ENCODE data around the gene CCDC50.

DNA sequence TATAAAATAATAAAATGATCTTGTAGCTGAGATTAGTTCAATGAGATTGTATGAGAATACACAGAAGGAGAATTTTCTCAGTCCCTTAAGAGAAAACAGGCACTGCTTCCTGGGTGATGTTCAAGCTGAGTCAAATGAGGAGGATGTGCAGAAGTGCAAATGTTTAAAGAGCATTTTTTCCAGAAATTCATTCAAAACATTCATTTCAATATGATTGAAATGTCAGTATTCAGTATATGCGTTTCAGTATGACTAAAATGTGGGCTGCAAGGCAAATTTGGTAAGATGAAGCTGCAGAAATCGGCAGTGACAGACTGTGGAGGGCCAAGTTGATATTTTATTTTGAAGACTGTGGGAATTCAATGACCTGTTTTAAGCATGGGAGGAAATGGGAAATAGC is 112.5 kb downstream of the CCDC50 start:
- TF ChIP-seq, protein P1, sequence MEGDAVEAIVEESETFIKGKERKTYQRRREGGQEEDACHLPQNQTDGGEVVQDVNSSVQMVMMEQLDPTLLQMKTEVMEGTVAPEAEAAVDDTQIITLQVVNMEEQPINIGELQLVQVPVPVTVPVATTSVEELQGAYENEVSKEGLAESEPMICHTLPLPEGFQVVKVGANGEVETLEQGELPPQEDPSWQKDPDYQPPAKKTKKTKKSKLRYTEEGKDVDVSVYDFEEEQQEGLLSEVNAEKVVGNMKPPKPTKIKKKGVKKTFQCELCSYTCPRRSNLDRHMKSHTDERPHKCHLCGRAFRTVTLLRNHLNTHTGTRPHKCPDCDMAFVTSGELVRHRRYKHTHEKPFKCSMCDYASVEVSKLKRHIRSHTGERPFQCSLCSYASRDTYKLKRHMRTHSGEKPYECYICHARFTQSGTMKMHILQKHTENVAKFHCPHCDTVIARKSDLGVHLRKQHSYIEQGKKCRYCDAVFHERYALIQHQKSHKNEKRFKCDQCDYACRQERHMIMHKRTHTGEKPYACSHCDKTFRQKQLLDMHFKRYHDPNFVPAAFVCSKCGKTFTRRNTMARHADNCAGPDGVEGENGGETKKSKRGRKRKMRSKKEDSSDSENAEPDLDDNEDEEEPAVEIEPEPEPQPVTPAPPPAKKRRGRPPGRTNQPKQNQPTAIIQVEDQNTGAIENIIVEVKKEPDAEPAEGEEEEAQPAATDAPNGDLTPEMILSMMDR (IDR thresholded peaks at IDR 0.05) = no peak
- TF ChIP-seq POLR2A (IDR thresholded peaks at IDR 0.05) (no peak), POLR2AphosphoS5 (IDR thresholded peaks at IDR 0.05) (no peak)

Data from breast epithelium (tissue), 3 donors.